ENCODE measurements around the gene UBE3C. TPM values are rescaled to one million over a fixed set of nuclear protein-coding genes. Genes with fewer than 3 reads are reported as not detected.

The UBE3C gene
- total RNA-seq, 2 experiments from 2014 or later, result 50.3 to 51.3 TPM

DNA sequence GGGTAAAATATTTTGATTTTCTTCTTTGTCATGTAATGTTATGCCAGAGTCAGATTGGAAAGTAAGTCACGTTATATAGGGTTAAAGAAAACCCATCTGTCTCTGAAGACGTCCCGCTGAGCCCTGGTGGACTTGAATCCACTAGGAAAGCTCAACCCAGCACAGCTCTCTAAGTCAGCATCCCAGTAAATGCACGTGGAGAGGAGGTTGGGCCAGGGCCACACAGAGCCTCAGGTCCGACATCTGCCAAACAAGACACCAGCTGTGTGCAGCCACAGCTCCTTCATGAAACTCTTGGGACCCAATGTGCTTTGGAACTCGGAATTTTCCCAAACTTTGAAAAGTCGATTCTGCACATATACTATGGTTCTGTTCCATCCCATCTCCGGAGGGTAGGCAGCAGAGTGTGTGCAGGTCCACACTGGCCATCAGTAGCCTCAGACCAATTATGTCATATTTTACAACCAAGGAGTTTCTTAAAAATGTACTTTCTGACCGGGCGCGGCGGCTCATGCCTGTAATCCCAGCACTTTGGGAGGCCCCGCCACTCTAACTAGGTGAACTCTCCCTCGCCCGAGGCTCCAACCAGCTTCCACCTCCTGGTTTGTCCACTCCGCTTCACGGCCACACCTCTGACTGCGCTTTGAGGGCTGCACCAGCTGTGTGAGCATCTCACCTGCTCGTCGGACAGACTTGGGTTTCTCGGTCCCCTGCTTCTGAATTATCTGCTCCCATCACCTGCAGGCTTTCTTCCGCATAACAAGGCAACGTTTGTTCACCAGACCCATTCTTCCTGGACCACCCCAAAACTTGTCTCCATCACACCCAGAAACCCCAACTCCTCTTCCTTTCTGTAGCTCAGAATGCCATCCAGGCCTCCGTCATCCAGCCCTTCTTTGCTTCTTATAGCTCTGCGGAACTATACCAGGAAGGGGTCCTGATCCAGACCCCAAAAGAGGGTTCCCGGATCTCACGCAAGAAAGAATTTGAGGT, 168.4 kb downstream of the UBE3C start:
- H3K27me3 Mint-ChIP-seq, result no peaks in the 10 kb centered on the region
- CTCF ChIA-PET, result interaction anchor here (1.0 kb wide), 1 partner anchor 13 kb away, joined by 5 read pairs; no protein-coding TSS in a partner anchor
- peak overlapping the region; percentile 34 for H3K27ac Mint-ChIP-seq

DNA sequence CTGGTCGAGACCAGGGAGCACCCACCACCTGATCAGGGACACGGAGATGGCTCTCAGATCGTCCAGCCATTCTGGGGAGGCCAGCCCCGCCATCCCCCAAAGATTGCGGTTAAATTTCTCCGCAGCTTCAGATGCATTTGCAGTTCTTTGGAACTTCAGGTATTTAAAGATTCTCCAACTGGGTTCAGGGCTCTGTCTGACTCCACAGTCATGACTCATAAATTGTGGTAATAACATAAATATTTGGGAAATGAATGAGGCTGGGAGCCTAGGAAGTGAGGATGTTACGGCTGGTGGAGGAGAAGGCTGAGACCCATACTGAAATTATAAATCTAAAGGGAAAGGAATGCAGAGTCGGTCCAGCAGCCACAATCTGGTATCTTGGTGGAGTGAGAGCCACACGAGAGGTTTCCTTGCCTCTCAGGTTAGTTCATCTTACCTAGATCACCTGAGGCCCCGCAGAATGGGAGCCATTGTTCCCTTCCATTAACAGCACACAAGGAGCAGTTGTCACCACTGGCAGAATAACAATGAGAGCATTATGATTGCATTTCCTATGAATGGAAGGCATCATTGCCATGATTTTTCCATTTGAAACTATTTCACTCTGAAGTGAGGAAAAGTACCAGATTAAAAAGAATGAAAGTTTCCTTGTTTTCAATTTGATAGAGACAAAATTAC, 171.4 kb downstream of the UBE3C start:
- Mint-ChIP-seq H3K27ac (peak overlapping the region; percentile 5), H3K9me3 (no peaks in the 10 kb centered on the region), H3K36me3 (ENCODE audit: low read depth) (no peaks in the 10 kb centered on the region), H3K4me1 (peaks cover 34% of the 10 kb centered on the region), H3K27me3 (no peaks in the 10 kb centered on the region), H3K4me3 (no peak overlapping the region)
- ChIA-PET CTCF (no interaction called here), POLR2A (no interaction called here)
- no peak for DNase-seq

More for the DNA sequence above, 168.4 kb downstream of the UBE3C start:
- DNase-seq, result no peak
- POLR2A ChIA-PET, result interaction anchor here (0.6 kb wide), 1 partner anchor 55 kb away, joined by 6 read pairs; no protein-coding TSS in a partner anchor
- Mint-ChIP-seq H3K9me3 (no peaks in the 10 kb centered on the region), H3K4me3 (no peak overlapping the region), H3K36me3 (ENCODE audit: low read depth) (no peaks in the 10 kb centered on the region), H3K4me1 (peaks cover 44% of the 10 kb centered on the region)

DNA sequence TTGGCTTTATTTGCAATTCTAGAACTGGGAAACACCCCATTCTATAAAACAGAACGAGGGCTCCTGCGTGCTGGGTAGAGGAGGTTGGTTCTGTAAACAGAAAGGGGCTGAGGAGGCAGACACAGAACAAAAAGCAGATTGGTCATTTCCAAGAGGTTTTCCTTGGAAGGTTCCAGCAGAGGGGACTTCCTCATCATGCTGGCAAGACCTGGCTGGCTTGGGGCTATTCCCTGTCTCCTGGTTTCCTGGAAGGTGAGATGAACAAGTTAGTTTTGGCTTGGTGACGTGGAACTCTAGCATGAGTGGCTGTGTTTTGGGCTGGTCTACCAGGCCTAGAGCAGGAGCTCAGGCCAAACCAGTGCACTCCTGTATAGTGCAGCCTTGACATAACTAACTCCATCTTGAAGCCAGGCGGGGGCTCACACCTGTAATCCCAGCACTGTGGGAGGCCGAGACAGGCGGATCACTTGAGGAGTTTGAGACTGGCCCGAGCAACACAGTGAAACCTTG, 172.0 kb downstream of the UBE3C start:
- Mint-ChIP-seq H3K36me3 (ENCODE audit: low read depth) (no peaks in the 10 kb centered on the region), H3K27ac (peak overlapping the region; percentile 44)
- CTCF ChIA-PET, result interaction anchor here (0.9 to 1.5 kb wide), 2 partner anchors 8 to 9 kb away, joined by 3 to 4 read pairs; no protein-coding TSS in a partner anchor

DNA sequence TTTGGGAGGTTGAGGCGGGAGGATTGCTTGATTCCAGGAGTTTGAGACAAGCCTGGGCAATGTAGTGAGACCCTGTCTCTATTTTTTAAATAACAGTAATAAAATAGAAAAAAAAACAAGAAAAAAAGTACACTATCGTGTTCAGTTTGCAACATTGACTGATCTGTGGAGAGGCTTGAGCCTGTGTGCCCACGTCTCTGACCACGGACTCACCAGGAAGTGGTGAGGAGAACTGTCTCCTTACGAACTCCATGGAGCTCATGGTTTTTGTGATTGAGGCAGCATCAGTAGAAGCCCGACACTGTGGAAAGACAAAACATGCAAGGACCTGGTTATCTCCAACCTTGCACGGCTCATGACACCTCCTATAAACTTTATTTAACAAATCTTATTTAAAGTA, 174.2 kb downstream of the UBE3C start:
- POLR2A ChIA-PET, result no interaction called here
- CTCF ChIA-PET, result interaction anchor here (0.8 to 1.6 kb wide), 5 partner anchors 9 to 15 kb away, joined by 3 to 4 read pairs (median 3); no protein-coding TSS in a partner anchor
- Mint-ChIP-seq H3K9me3 (no peaks in the 10 kb centered on the region), H3K36me3 (ENCODE audit: low read depth) (no peaks in the 10 kb centered on the region), H3K4me3 (no peak overlapping the region), H3K4me1 (peaks cover 18% of the 10 kb centered on the region), H3K27ac (no peak overlapping the region), H3K27me3 (no peaks in the 10 kb centered on the region)
- DNase-seq, result no peak

More for the DNA sequence above, 172.0 kb downstream of the UBE3C start:
- Mint-ChIP-seq H3K9me3 (no peaks in the 10 kb centered on the region), H3K4me1 (peaks cover 34% of the 10 kb centered on the region), H3K4me3 (no peak overlapping the region), H3K27me3 (no peaks in the 10 kb centered on the region)
- DNase-seq, result no peak
- POLR2A ChIA-PET, result no interaction called here

DNA sequence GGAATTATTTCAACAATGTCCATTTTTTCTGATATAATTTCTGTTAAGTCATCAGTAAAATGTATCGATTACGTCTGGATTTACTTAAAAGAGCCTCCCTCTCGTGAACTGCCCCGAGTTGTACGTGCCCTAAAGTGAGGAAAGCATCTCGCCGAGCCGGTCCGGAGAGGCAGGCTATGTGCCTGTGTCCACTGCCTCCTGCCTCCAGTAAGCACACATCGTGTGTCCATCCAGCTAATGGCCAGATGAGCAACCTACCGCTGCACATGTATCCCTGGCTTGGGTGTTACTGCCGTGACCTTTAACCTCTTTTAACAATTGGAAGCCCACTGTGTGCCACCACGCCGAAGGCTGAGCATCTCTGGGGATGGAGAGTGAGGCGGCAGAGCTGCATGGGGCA, 174.9 kb downstream of the UBE3C start:
- Mint-ChIP-seq H3K27ac (no peak overlapping the region), H3K27me3 (no peaks in the 10 kb centered on the region), H3K4me3 (no peak overlapping the region), H3K4me1 (peaks cover 23% of the 10 kb centered on the region), H3K36me3 (ENCODE audit: low read depth) (no peaks in the 10 kb centered on the region), H3K9me3 (no peaks in the 10 kb centered on the region)
- DNase-seq, result no peak
- POLR2A ChIA-PET, result no interaction called here
- CTCF ChIA-PET, result interaction anchor here (0.8 to 1.6 kb wide), 6 partner anchors 9 to 14 kb away, joined by 3 to 4 read pairs (median 3); no protein-coding TSS in a partner anchor

DNA sequence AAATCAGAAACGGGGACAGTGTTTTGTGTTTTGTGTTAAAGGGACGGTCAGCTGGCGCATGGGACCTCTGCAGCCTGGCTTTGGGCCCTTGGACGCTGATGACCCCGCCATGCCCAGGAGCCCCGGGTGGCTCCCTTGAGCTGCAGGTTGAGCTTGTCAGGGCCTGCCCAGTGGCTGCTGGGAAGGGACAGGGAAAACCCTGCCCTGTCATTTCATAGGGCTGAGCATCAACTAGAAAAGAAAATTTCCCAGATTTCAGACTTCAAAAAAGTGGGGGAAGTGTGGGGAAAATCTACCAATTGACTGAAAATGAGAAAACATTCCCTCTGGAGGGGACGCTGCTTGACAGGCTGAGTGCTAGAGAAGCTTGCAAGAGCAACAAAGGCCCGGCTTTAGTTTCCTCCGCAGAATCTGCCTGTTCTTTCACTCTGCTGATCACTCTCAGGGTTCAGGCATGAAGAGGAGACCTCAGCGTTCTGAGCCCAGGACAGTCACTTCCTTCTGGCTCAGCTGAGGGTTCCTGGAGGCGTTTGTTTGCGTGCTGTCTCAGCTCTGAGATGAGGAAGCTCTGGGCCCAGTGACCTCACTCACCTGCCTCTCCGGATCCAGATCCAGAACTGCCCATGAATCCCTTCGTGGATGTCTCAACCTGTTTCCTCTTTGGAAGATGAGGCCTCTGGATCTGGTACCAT, 179.4 kb downstream of the UBE3C start:
- peak; percentile 31 for DNase-seq
- Mint-ChIP-seq H3K4me1 (peaks cover 16% of the 10 kb centered on the region), H3K36me3 (ENCODE audit: low read depth) (no peaks in the 10 kb centered on the region), H3K27me3 (no peaks in the 10 kb centered on the region), H3K9me3 (no peaks in the 10 kb centered on the region), H3K27ac (no peak overlapping the region), H3K4me3 (no peak overlapping the region)
- CTCF ChIA-PET, result interaction anchor here (1.4 to 1.7 kb wide), 2 partner anchors 16 to 22 kb away, joined by 3 to 6 read pairs; no protein-coding TSS in a partner anchor
- POLR2A ChIA-PET, result no interaction called here

Other genes with a start within 250 kb of the UBE3C start
- gene LMBR1, start 245.7 kb upstream of the UBE3C start, total RNA-seq, result 10 to 100 TPM; 38.8 to 43.5 TPM
- gene NOM1, start 189.2 kb upstream of the UBE3C start, total RNA-seq, result 10 to 100 TPM; 27.2 to 28.6 TPM
- gene MNX1, start 128.3 kb upstream of the UBE3C start, total RNA-seq, result not detected
- 10 to 100 TPM; 67.8 to 68.9 TPM for gene DNAJB6, start 198.1 kb downstream of the UBE3C start, total RNA-seq